GM12892 (cell line): ENCODE results near the gene ERBB2.

Source experiments
- POLR2A ChIP-seq: IDR thresholded peaks from 2 replicates; pipeline ENCODE4 v1.6.1; 2011; ENCODE audit warnings: low read depth, low read length, control low read depth
- POLR2AphosphoS5 ChIP-seq: IDR thresholded peaks from 2 replicates; pipeline ENCODE4 v1.6.1; 2011; ENCODE audit warnings: low read depth, low read length, control low read depth

DNA sequence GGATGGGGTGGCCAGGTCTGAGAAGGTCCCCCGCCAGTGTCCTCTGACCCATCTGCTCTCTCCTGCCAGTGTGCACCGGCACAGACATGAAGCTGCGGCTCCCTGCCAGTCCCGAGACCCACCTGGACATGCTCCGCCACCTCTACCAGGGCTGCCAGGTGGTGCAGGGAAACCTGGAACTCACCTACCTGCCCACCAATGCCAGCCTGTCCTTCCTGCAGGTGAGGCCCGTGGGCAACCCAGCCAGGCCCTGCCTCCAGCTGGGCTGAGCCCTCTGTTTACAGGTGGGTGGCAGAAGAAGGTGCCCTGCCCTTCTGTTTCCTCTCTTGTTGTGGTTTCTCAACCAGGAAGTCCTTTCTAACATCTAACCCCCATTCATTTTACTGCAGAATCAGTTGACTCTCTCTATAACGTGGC is 7.1 kb downstream of the ERBB2 start:
- TF ChIP-seq POLR2A: no peak
- TF ChIP-seq POLR2AphosphoS5: no peak
